Bronchial epithelial cell (primary cell): ENCODE data around the gene PPP1R12B. TPM values are rescaled to one million over a fixed set of nuclear protein-coding genes. Genes with fewer than 3 reads are reported as not detected.
"Not testable (repeated sequence)": the region's sequence is repeated elsewhere in the genome, so short reads cannot be mapped to it uniquely, and the experiment has no call there.

ENCODE experiments used
- DNase-seq: peaks from one replicate; pipeline ENCODE4 v3.0.0-alpha.2; 2010; ENCODE audit warnings: low read depth
- FAIRE-seq: peaks from 2 replicates; lab custom pipeline; 2011; peaks lifted over from hg19 to GRCh38; lab: Jason Lieb, UNC
- H3K27me3 ChIP-seq: 2 replicates; pipeline ENCODE4 v1.5.1; 2011; ENCODE audit warnings: low read length; ENCODE audit not compliant: control insufficient read depth, insufficient read depth
- H3K36me3 ChIP-seq: 2 replicates; pipeline ENCODE4 v1.5.1; 2011; ENCODE audit warnings: low read length; ENCODE audit not compliant: control insufficient read depth, insufficient read depth
- H3K4me3 ChIP-seq: 2 replicates; pipeline ENCODE4 v1.5.1; 2011; ENCODE audit warnings: mild to moderate bottlenecking, low read depth, low read length, control low read depth
- total RNA-seq: library from RNA; depleted of rRNA; stranded (reverse); fragments of >200 nt; gene quantifications from 2 replicates; pipeline ENCODE4 v1.2.1, GENCODE V29; 2014
- TF ChIP-seq, protein P1 (sequence below): IDR thresholded peaks from 2 replicates; pipeline ENCODE4 v1.5.1; 2011; ENCODE audit warnings: mild to moderate bottlenecking, moderate library complexity, low read length, control low read depth, inconsistent platforms; ENCODE audit not compliant: insufficient read depth, severe bottlenecking

The PPP1R12B gene
- total RNA-seq, 1 donor from 2014 or later: 8.7 TPM

DNA sequence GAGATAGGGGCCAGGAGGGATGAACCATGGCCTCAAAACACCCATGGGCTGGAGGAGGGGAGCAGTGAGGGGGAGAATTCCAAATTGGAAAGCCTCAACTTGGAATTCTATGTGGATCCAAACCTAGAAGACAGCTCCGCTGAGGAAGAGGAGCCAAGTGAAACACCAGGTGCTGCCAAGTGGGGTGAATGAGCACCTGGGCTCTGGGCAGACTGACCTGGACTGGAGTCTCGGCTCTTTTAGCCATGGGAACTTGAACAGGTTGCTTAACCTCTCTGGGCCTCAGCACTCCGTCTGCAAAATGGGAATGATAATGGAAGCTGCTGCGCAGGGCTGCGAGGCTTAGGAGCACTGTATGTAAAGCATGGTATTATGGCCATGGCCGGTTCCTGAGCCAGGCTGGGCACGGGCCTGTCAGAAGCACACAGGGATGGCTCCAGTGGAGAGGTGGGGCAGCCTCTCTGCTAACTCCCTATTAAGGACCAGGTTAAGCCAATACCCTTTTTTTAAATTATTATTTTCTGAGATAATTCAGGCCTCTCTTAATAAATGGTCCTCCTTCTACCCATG lies 280.2 kb downstream of the PPP1R12B start:
- TF ChIP-seq, protein P1, sequence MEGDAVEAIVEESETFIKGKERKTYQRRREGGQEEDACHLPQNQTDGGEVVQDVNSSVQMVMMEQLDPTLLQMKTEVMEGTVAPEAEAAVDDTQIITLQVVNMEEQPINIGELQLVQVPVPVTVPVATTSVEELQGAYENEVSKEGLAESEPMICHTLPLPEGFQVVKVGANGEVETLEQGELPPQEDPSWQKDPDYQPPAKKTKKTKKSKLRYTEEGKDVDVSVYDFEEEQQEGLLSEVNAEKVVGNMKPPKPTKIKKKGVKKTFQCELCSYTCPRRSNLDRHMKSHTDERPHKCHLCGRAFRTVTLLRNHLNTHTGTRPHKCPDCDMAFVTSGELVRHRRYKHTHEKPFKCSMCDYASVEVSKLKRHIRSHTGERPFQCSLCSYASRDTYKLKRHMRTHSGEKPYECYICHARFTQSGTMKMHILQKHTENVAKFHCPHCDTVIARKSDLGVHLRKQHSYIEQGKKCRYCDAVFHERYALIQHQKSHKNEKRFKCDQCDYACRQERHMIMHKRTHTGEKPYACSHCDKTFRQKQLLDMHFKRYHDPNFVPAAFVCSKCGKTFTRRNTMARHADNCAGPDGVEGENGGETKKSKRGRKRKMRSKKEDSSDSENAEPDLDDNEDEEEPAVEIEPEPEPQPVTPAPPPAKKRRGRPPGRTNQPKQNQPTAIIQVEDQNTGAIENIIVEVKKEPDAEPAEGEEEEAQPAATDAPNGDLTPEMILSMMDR: no peak
- H3K36me3 ChIP-seq: no peaks in the 10 kb centered on the region
- H3K27me3 ChIP-seq: no peaks in the 10 kb centered on the region
- FAIRE-seq (no peak), DNase-seq (no peak)
- no peak overlapping the region for H3K4me3 ChIP-seq

DNA sequence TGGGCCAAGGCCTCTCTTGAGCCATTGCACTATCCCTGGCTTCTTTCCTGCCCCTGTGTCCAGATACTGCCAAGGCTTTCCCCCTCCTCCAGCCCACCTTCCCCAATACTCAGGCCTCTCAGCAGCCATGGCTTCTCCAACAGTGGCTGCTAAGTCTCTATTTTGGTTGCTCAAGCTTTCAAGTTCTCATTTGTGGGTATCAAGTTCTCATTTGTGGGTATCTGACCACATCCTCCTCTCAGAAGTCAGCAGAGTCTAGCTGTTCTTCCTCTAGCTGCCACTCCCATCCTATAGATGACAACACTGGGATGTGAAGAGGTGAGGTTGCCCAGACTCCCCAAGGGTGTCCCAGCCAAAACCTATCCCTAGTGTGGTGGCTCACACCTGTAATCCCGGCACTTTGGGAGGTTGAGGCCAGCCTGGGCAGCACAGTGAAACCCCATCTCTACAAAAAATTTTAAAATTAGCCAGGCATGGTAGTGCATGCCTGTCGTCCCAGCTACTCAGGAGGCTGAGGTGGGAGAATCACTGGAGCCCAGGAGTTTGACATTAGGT lies 280.8 kb downstream of the PPP1R12B start:
- H3K27me3 ChIP-seq, DNase-seq, H3K4me3 ChIP-seq, H3K36me3 ChIP-seq, FAIRE-seq: not testable (repeated sequence)

DNA sequence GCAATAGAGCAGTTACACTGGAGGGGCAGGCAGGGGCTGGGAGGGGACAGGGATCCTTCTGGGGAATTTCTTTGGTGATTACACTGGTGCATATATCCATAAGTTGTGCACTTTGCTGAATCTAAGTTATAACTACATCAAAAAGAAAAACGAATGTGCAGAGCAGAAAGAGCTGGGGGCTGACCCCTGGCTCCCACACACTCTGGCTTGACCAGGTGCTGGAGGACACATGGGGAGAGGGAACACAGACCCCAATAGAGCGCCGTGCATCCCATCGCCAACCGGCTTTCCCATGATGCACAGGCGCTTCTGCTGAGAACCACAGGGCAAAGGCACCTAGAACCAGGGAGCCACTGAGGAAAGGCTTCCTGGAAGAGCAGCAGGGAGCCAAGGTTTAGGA lies 281.6 kb downstream of the PPP1R12B start:
- FAIRE-seq, H3K36me3 ChIP-seq, H3K27me3 ChIP-seq, H3K4me3 ChIP-seq, DNase-seq: not testable (repeated sequence)

DNA sequence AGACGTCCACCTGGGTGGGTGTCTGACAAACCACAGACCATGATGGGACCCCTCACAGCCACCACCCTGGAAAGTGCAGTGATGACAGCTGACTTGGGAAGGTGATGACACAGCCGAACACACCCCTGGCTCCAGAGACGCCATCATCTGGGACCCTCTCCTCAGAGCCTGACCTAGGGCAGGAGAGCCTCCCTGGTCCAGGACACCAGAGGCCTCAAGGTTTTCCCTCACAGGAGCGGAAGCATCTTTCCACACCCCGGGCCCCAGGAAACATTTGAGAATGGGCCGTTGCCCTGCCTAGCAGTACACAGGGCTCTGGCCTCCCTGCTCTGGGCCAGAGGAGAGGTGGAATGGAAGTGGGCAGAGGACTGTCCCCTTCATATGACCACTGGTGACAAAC lies 282.0 kb downstream of the PPP1R12B start:
- FAIRE-seq: no peak
- no peak for DNase-seq
- H3K36me3 ChIP-seq: no peaks in the 10 kb centered on the region
- no peaks in the 10 kb centered on the region for H3K27me3 ChIP-seq
- no peak overlapping the region for H3K4me3 ChIP-seq
- TF ChIP-seq, protein P1: no peak

DNA sequence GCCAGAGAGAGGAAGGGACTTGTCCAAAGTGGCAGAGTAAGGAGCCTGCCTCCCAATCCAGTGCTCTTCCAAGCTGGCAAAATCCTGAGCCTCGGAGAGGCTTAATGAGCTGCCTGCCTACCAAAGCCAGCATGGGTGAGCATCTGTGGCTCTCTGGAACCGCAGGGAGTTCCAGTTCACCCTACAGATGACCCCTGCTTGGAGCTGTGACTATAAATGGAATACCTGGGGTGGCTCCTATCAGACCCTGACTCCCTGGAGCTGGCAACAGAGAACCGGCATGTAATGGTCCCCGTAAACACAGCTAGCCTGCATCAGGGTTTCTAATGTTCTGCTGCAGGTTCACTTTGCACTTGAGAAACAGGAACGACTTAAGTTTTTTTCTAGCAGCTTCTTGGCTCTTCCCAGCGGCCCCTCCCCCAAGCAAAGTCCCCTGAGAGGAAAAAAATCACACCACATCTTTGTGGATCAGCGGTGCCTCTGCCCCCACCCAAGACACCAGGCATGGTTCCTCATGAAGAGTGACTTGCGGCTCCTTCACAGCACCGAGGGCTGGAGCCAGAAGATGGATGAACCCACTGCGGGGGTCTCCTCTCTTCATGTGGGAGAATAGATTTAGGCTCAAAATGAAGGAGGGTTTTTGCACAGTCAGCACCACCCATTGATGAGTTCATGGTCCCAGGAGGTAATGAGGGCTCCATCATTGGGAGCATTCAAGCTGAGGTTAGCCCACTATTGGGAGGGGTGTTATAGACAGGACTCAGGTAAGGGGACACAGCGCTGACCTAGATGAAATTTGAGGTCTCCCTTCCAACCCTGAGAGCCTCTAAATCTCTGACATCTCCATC lies 282.8 kb downstream of the PPP1R12B start:
- DNase-seq (no peak), FAIRE-seq (no peak)
- Histone ChIP-seq H3K36me3 (no peaks in the 10 kb centered on the region), H3K4me3 (no peak overlapping the region), H3K27me3 (no peaks in the 10 kb centered on the region)
- TF ChIP-seq, protein P1: no peak

DNA sequence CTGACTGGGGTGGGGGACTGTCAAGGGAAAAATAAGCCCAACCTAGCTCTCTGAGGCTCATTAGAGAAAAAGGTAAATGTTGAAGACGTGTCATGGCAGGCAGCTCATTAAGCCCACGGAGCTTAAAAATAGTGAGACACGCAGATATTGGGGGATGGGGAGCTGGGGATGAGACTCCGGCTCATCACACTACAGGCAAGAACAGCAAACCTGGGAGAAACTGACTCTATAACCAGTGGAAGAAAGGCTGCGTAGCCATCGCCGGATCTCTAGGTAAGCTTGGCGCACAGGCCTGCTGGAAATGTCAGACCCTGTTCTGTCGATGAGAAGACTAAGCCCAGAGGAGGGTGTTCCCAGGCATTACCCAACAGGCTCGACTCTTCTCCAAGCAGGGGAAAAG lies 283.7 kb downstream of the PPP1R12B start:
- no peak overlapping the region for H3K4me3 ChIP-seq
- FAIRE-seq: no peak
- DNase-seq: no peak
- H3K27me3 ChIP-seq: no peaks in the 10 kb centered on the region
- TF ChIP-seq, protein P1: no peak
- H3K36me3 ChIP-seq: no peaks in the 10 kb centered on the region

DNA sequence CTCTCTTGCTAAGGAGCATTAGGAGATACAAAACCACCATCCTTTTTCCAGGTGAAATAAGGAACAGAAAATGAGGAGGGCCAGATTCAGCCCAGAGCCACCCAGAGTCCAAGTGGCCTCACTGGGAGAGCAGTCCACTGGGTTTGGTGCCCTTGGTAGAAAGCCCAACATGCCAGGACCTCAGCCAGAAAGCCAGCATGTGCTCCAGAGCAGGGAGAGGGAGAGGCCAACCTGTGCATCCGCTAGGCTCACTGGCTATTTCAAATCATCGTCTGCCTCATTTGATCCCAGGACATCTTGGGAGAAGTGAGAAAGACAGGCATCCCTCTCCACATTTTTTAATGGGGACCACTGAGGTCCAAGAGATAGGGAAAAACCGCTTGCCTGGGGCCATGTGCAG lies 287.7 kb downstream of the PPP1R12B start:
- H3K4me3 ChIP-seq, H3K36me3 ChIP-seq, FAIRE-seq, H3K27me3 ChIP-seq, DNase-seq: not testable (repeated sequence)

DNA sequence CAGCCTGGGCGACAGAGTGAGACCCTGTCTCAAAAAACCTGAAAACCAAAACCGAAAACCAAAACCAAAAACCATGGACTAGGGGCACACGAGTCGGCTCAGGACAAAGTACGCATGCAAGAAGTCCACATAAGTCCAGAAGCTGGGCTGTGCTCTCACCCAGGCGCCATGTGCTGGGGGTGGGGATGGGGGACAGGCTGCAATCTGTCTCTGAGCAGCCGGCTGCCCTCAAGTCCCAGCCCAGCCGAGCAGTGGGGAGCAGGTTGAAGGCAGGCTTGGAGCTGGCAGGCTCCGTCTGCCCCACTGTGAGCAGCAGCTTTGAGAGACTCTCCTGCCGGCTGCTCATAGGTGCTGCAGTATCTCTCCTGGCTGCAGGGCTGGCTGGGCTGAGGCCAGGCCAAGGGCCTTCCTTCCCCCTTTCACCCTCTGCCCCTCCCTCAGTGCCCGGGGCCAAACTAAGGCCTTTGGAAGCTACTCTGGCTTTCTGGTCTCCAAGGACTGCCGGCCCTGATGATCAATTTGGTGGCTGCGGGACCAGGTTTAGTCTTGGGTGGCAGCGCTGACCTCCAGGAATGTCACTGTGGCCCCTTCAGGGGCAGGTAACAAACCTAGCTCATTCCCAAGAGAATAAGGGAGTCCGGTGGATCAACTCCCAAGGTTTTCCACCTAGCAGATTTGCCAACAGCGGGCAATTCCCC lies 289.0 kb downstream of the PPP1R12B start:
- not testable (repeated sequence) for FAIRE-seq, H3K4me3 ChIP-seq, H3K36me3 ChIP-seq, DNase-seq
- H3K27me3 ChIP-seq: peaks cover 13% of the 10 kb centered on the region
